GM12878 (cell line): ENCODE data around the gene NCF4.

ENCODE experiments used
- BCLAF1 ChIP-seq: fragments of 450-650 bp; IDR thresholded peaks from 2 replicates; pipeline ENCODE4 v1.6.1; 2017; ENCODE audit warnings: antibody characterized with exemption, mild to moderate bottlenecking, moderate library complexity
- CREB1 ChIP-seq: IDR thresholded peaks from 2 replicates; pipeline ENCODE4 v1.6.1; 2012; ENCODE audit warnings: low read depth, mild to moderate bottlenecking, inconsistent platforms
- CTCF ChIP-seq, 3 experiments: IDR thresholded peaks in 2 of 3; conservative IDR thresholded peaks in 1 of 3; 2 replicates each; pipeline ENCODE4 v1.5.1; 2011; ENCODE audit warnings: low read depth in 3 of 3, low read length in 3 of 3, mild to moderate bottlenecking in 3 of 3, control low read depth in 2 of 3, moderate library complexity in 2 of 3, inconsistent platforms in 1 of 3, mixed read lengths in 1 of 3; ENCODE audit not compliant: control insufficient read depth in 2 of 3, insufficient read depth in 1 of 3; ENCODE audit errors: extremely low read depth in 1 of 3
- PBX3 ChIP-seq: IDR thresholded peaks from 2 replicates; pipeline ENCODE4 v1.6.1; 2011; ENCODE audit warnings: mild to moderate bottlenecking, low read depth, low read length, moderate library complexity; ENCODE audit not compliant: insufficient replicate concordance
- ZBTB11 ChIP-seq: fragments of 450-650 bp; formaldehyde crosslinking; IDR thresholded peaks from 2 replicates; pipeline ENCODE4 v1.5.0; 2022; ENCODE audit warnings: mild to moderate bottlenecking, missing genetic modification characterization
- ZNF274 ChIP-seq: IDR thresholded peaks from one replicate; pipeline ENCODE4 v1.8.0; 2011; ENCODE audit not compliant: insufficient read length, insufficient read depth

GRCh38 chr22:36868546-36869181 lies 7.9 kb downstream of the NCF4 start:
- TF ChIP-seq CTCF (IDR thresholded peaks at IDR 0.05 in 2 of 3, conservative IDR thresholded peaks at IDR 0.05 in 1 of 3; ENCODE audit: control insufficient read depth in 2 of 3, extremely low read depth in 1 of 3, insufficient read depth in 1 of 3, low read depth in 3 of 3, low read length in 3 of 3) (no peak), PBX3 (no peak), ZNF274 (no peak), CREB1 (no peak), BCLAF1 (no peak), ZBTB11 (no peak)
